HCT116 (cell line): ENCODE results near the gene GALNT17. TPM values are rescaled to one million over a fixed set of nuclear protein-coding genes. Genes with fewer than 3 reads are reported as not detected.

ENCODE experiments used
- ATAC-seq: fragments of 200-7000 bp; cut with Tn5 transposase; 2 replicates; pipeline ENCODE4 v1.9.1; 2020; ENCODE audit warnings: mild to moderate bottlenecking, moderate library complexity
- BruUV-seq: library from RNA; stranded (reverse); fragments of 400-500 nt; replicated peaks from 2 replicates; lab custom pipeline; 2021; lab: Mats Ljungman, UMichigan
- CTCF ChIA-PET: fragments of 300-600 bp; sonication (Branson Sonifier 250); formaldehyde crosslinking; loops from one replicate; lab custom pipeline; 2021; ENCODE audit warnings: antibody characterized with exemption; lab: Charles Lee
- POLR2A ChIA-PET: fragments of 300-600, 350-600 bp; sonication (Branson Sonifier 250); formaldehyde crosslinking; loops from one replicate; lab custom pipeline; 2021; ENCODE audit warnings: antibody characterized with exemption; lab: Charles Lee
- RAD21 ChIA-PET, 2 experiments: fragments of 300-600 bp; sonication (Branson Sonifier 250); formaldehyde crosslinking; loops; one replicate each; lab custom pipeline; 2023; ENCODE audit warnings: low total read pairs in 2 of 2; ENCODE audit not compliant: uncharacterized antibody in 2 of 2, unreplicated experiment in 2 of 2, low non-redundant PET in 1 of 2; lab: Charles Lee
- DNase-seq: peaks from one replicate; pipeline ENCODE4 v3.0.0-alpha.2; 2010; ENCODE audit warnings: low read depth, low spot score
- H2AFZ ChIP-seq: fragments of 200-600 bp; shearing (Covaris generic), sonication (generic); 2 replicates; pipeline ENCODE4 v1.6.1; 2017; ENCODE audit warnings: low read depth, mixed run types, mixed read lengths, antibody characterized with exemption, low read length; ENCODE audit not compliant: poor library complexity, severe bottlenecking
- H3K27ac ChIP-seq: 2 replicates; pipeline ENCODE4 v1.5.1; 2012; ENCODE audit warnings: low read depth, low read length
- H3K27me3 ChIP-seq: fragments of 200-600 bp; sonication (generic); 2 replicates; pipeline ENCODE4 v1.6.1; 2016; ENCODE audit warnings: mixed run types, low read length, mixed read lengths; ENCODE audit not compliant: insufficient read depth
- H3K36me3 ChIP-seq, 2 experiments: fragments of 200-500 bp in 1 of 2; fragments of 200-600 bp in 1 of 2; sonication (Bioruptor generic) in 1 of 2; sonication (generic) in 1 of 2; 2 replicates each; pipeline versions ENCODE4 v1.5.1 to v1.6.1; 2014 to 2016; ENCODE audit warnings: low read length in 2 of 2, inconsistent platforms in 1 of 2, mixed read lengths in 1 of 2, mixed run types in 1 of 2; ENCODE audit not compliant: insufficient read depth in 2 of 2, control insufficient read depth in 1 of 2
- H3K4me1 ChIP-seq, 2 experiments: fragments of 200-600 bp in 1 of 2; sonication (generic) in 1 of 2; 2 replicates each; pipeline versions ENCODE4 v1.5.1 to v1.6.1; 2012 to 2017; ENCODE audit warnings: low read length in 2 of 2, inconsistent platforms in 1 of 2, mild to moderate bottlenecking in 1 of 2, mixed read lengths in 1 of 2, mixed run types in 1 of 2, moderate library complexity in 1 of 2; ENCODE audit not compliant: insufficient read depth in 2 of 2, control insufficient read depth in 1 of 2
- H3K4me2 ChIP-seq: fragments of 200-600 bp; sonication (generic); 2 replicates; pipeline ENCODE4 v1.6.1; 2017; ENCODE audit warnings: mixed run types, low read length, mixed read lengths
- H3K4me3 ChIP-seq, 2 experiments: fragments of 200-600 bp in 1 of 2; sonication (generic) in 1 of 2; replicated peaks in 1 of 2; 2 replicates each; pipeline ENCODE4 v1.5.1; 2011 to 2016; ENCODE audit warnings: low read length in 2 of 2, control low read depth in 1 of 2, low read depth in 1 of 2, mild to moderate bottlenecking in 1 of 2, mixed read lengths in 1 of 2, mixed run types in 1 of 2
- H3K79me2 ChIP-seq: fragments of 200-600 bp; sonication (generic); 2 replicates; pipeline ENCODE4 v1.6.1; 2017; ENCODE audit warnings: mild to moderate bottlenecking, mixed run types, low read length, moderate library complexity, mixed read lengths; ENCODE audit not compliant: insufficient read depth
- H3K9ac ChIP-seq: fragments of 200-600 bp; sonication (generic); 2 replicates; pipeline ENCODE4 v1.6.1; 2016; ENCODE audit warnings: low read length, mixed read lengths
- H3K9me2 ChIP-seq: fragments of 200-600 bp; sonication (generic), shearing (Covaris generic); 2 replicates; pipeline ENCODE4 v1.6.1; 2017; ENCODE audit warnings: mixed run types, mild to moderate bottlenecking, moderate library complexity; ENCODE audit not compliant: insufficient read depth
- H3K9me3 ChIP-seq, 2 experiments: fragments of 200-500 bp in 1 of 2; fragments of 200-600 bp in 1 of 2; sonication (Bioruptor generic) in 1 of 2; sonication (generic) in 1 of 2; 2 replicates each; pipeline ENCODE4 v1.6.1; 2014 to 2017; ENCODE audit warnings: low read length in 2 of 2, mixed read lengths in 2 of 2, inconsistent platforms in 1 of 2, low read depth in 1 of 2, mild to moderate bottlenecking in 1 of 2, mixed run types in 1 of 2, moderate library complexity in 1 of 2; ENCODE audit not compliant: control insufficient read depth in 1 of 2, insufficient read depth in 1 of 2
- H4K20me1 ChIP-seq: fragments of 200-600 bp; sonication (generic), shearing (Covaris generic); 2 replicates; pipeline ENCODE4 v1.6.1; 2017; ENCODE audit warnings: mixed run types, mild to moderate bottlenecking, moderate library complexity; ENCODE audit not compliant: insufficient read depth
- ATF3 ChIP-seq: IDR thresholded peaks from 2 replicates; pipeline ENCODE4 v1.6.1; 2012
- CBX3 ChIP-seq: IDR thresholded peaks from 2 replicates; pipeline ENCODE4 v1.6.1; 2012; ENCODE audit warnings: low read depth
- EGR1 ChIP-seq: IDR thresholded peaks from 2 replicates; pipeline ENCODE4 v1.6.1; 2012; ENCODE audit warnings: low read depth
- ELF1 ChIP-seq: IDR thresholded peaks from 2 replicates; pipeline ENCODE4 v1.6.1; 2012; ENCODE audit warnings: low read depth, borderline replicate concordance
- EZH2phosphoT487 ChIP-seq: fragments of 200-600 bp; IDR thresholded peaks from 2 replicates; pipeline ENCODE4 v1.6.1; 2018; ENCODE audit warnings: antibody characterized with exemption, borderline replicate concordance
- FOSL1 ChIP-seq: IDR thresholded peaks from 2 replicates; pipeline ENCODE4 v1.6.1; 2012; ENCODE audit warnings: low read depth
- JUND ChIP-seq: IDR thresholded peaks from 2 replicates; pipeline ENCODE4 v1.6.1; 2012
- MAX ChIP-seq: IDR thresholded peaks from 2 replicates; pipeline ENCODE4 v1.6.1; 2012
- POLR2A ChIP-seq: IDR thresholded peaks from 2 replicates; pipeline ENCODE4 v1.7.0; 2011; ENCODE audit warnings: borderline replicate concordance; ENCODE audit not compliant: insufficient read depth, insufficient read length; ENCODE audit errors: extremely low read depth
- RAD21 ChIP-seq: IDR thresholded peaks from 2 replicates; pipeline ENCODE4 v1.6.1; 2012; ENCODE audit warnings: low read depth, mild to moderate bottlenecking
- REST ChIP-seq: IDR thresholded peaks from 2 replicates; pipeline ENCODE4 v1.6.1; 2012; ENCODE audit warnings: low read depth
- SIN3A ChIP-seq: IDR thresholded peaks from 2 replicates; pipeline ENCODE4 v1.6.1; 2012; ENCODE audit warnings: low read depth
- TCF7L2 ChIP-seq: IDR thresholded peaks from 2 replicates; pipeline ENCODE4 v1.7.0; 2011; ENCODE audit warnings: borderline replicate concordance, inconsistent platforms; ENCODE audit not compliant: insufficient read depth, insufficient read length; ENCODE audit errors: extremely low read depth
- ZBTB33 ChIP-seq: IDR thresholded peaks from 2 replicates; pipeline ENCODE4 v1.6.1; 2011; ENCODE audit warnings: mild to moderate bottlenecking, low read length, moderate library complexity; ENCODE audit not compliant: insufficient replicate concordance; ENCODE audit errors: extremely low read depth
- ZFX ChIP-seq: fragments of 450-650 bp; IDR thresholded peaks from 2 replicates; pipeline ENCODE4 v1.6.1; 2017
- ZNF274 ChIP-seq: fragments of 200-500 bp; sonication (Bioruptor generic); IDR thresholded peaks from 2 replicates; pipeline ENCODE4 v1.6.1; 2014; ENCODE audit warnings: mild to moderate bottlenecking, low read depth, low read length, inconsistent platforms
- intact Hi-C: fragments of 100-400 bp; cut with micrococcal nuclease; formaldehyde crosslinking; loops from 2 replicates; pipeline ENCODE4 v1.10.0; 2022
- total RNA-seq: library from RNA; stranded (reverse); gene quantifications from one replicate; pipeline ENCODE4 v1.2.1, GENCODE V29; 2021; ENCODE audit not compliant: unreplicated experiment

GALNT17 gene
- total RNA-seq, 1 experiment from 2014 or later: not detected

GRCh38 chr7:71206184-71206583, 74.2 kb downstream of the GALNT17 start:
- no peak overlapping the region for H3K27ac ChIP-seq
- no peaks in the 10 kb centered on the region for H3K27me3 ChIP-seq
- H3K36me3 ChIP-seq: no peaks in the 10 kb centered on the region
- POLR2A ChIA-PET: no interaction called here
- H3K9me2 ChIP-seq: no peaks in the 10 kb centered on the region
- H3K4me1 ChIP-seq: no peaks in the 10 kb centered on the region
- TF ChIP-seq ZNF274: no peak
- TF ChIP-seq ATF3: no peak
- no peak for TF ChIP-seq JUND
- no peak for TF ChIP-seq FOSL1
- TF ChIP-seq ELF1: no peak
- no peak for TF ChIP-seq ZBTB33
- no peak for TF ChIP-seq ZFX
- no peak for TF ChIP-seq EGR1
- TF ChIP-seq RAD21: no peak
- TF ChIP-seq MAX: no peak
- TF ChIP-seq SIN3A: no peak
- no peak for TF ChIP-seq REST
- TF ChIP-seq CBX3: no peak
- TF ChIP-seq POLR2A: no peak
- no peak for TF ChIP-seq TCF7L2
- TF ChIP-seq EZH2phosphoT487: no peak
- no peaks in the 10 kb centered on the region for H4K20me1 ChIP-seq
- H2AFZ ChIP-seq: no peak overlapping the region
- no peak overlapping the region for H3K4me2 ChIP-seq
- intact Hi-C loops: no loop called here
- CTCF ChIA-PET: no interaction called here
- BruUV-seq: no TSS peak
- no peak overlapping the region for H3K9ac ChIP-seq
- RAD21 ChIA-PET: no interaction called here
- no peak overlapping the region for H3K4me3 ChIP-seq
- peaks cover 0 to 4% of the 10 kb centered on the region in 2 experiments; a peak in 2 of 4 replicates for H3K9me3 ChIP-seq
- no peak for DNase-seq
- no peak for ATAC-seq
- no peaks in the 10 kb centered on the region for H3K79me2 ChIP-seq
